Activated naive CD4-positive, alpha-beta T cell (primary cell): ENCODE results near the gene XRN2.

Source experiments
- DNase-seq, 4 experiments: peaks; one replicate each; lab custom pipeline; 2025; lab: John Stamatoyannopoulos, UW

The XRN2 gene

DNA sequence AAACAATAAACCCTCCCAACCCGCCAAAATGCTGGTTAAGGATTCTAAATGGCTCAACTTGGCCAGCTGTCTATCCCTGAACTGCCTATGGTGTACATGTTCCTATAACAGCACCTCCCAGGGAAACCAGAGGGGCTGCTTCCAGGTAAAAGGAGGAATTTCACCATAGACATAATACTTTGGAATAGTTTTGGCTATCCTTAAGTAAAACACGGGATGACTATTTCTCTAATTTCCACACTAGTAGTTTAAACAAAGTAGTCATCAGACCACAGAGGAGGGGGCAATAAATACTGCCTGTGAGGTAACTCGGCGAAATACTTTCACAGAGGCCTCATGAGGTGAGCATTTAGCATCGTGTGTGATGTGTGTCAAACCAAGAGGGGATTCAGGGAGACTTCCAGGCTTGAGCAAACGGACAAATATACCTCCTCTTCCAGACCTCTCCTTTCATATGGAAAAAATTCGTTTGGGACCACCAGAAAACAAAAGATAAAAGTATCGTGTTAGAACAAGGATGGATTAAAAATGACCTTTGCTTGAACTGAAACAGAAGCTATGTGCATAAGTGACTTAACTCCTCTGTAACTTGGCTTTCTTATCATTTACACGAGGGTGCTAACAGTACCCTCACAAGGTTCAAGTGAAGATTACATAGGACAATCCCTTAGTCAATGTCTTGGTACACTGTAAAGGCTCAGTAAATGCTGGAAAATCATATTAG is 1.0 kb upstream of the XRN2 start:
- no peak for DNase-seq

DNA sequence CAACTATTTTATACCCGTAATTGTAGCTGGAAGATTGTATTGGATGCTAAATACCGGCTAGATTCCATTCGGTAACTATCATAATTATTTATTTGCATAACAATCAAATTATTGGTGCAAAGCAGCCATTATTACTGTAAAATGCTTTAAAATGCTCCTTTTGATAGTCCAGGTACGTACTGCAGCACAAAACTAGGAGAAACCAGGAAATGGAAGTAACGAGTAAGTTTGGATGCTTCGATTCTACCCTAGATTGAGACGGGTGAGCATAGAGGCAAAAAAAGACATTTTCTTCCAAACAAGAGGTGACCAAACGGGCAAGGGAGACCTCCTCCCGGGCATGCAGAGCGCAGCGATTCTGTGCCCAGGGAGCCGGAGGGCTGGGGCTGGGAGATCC is 469 bp upstream of the XRN2 start:
- no peak for DNase-seq

DNA sequence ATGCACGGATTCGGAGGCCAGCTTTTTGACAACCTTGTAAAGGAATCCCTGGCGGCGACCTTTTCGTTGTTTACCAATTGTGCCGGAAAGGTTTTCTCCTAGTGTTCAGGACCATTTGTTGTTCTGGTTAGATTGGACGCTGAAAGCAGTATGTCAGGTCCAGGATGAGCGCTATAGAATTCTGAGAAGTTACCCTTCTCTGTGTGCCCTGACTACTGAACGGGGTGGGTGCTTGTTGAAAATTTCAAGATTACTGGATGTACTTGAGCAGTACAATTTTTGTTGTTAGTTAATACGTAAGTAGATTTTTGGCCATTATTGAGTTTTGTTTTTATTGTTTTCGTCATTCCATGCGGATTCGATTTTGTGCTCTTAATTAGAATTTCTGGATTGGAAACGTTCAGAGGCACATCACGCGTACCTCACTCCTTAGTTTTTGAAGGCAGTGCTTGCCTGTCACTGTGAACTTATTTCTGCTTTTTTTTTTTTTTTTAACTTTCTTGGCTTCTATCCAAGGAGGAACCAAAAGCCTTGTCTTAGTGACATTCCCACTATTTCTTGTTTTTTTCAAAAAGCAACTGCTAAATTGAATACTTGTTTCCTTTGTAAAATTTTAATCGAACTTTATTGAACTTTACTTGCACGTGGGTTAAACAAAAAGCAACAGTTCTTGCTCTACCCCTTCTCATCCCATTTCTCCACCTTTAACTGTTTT is 898 bp downstream of the XRN2 start:
- no peak for DNase-seq

DNA sequence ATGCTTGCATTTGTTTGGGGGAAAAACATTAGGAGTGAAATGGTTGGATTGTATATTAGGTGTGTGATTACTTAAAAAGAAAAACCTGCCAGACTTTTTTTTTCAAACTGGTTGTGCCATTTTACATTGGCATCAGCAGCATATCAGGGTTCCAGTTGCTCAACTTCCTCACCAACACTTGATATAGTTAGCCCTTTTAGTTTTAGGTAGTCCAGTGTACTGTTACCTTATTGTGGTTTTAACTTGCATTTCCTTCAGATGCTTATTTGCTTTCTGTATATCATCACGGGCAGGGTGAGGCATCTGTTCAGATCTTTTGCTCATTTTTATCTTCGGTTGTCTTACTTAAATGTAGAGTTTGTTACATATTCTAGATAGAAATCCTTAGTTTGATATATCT is 5.2 kb downstream of the XRN2 start:
- no peak for DNase-seq

DNA sequence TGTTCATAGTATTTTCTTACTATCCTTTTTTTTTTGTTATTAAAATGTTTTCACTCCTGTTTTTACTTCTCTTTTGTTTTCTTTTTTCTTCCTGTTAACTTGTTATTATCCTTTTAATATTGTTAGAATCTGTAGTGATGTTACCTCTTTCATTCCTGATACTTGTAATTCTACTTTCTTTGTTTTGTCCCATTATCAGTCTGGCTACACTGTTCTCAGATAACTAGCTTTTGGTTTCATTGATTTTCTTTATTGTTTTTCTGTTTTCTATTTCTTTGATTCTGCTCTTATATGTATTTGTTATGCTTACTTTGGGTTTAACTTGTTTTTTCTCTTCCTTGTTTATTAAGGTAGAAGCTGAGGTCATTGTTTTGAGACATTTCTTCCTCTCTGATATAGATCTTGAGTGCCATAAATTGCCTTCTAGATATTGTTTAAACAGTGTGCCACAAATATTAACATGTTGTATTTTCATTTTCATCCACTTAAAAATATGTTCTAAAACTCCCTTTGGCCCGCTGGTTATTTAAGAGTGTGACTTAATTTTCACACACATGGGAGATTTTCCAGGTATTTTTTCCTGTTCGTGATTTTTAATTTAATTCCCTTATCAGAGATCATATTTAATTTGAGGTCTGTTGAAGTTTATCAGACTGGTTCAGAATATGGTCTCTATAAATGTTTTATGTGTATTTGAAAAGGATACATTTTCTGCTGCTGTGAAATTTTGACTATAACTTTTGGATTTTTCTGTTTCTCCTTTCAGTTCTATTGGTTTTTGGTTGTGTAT is 6.7 kb downstream of the XRN2 start:
- no peak for DNase-seq

DNA sequence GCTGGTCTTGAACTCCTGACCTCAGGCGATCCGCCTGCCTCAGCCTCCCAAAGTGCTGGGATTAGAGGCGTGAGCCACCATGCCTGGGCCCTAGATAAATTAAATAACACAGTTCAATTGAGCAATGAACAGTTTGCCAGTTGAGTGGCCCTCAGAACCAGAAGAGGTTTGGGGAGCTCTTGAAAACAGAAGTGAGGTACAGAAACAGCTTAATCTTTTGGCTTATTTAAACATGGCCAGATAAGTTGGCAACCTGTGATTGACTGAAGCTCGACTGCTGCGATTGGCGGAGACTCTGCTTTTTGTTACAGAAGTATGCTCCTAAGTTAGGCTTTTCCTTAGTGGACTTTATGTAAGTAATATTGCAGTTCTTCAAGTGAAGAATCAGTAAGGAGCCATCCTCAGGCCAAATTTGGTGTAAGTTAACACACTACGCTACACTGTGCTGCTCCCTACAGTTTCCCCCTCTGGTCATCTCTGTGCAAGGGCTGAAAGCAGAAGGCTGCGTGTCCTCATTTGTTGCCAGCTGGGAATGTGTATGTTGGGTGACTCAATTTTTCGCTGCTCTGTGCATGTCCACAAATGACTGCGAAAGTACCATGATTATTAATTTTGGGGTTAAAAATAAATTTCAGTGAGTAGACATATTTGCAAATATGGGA is 9.8 kb downstream of the XRN2 start:
- DNase-seq, result no peak

DNA sequence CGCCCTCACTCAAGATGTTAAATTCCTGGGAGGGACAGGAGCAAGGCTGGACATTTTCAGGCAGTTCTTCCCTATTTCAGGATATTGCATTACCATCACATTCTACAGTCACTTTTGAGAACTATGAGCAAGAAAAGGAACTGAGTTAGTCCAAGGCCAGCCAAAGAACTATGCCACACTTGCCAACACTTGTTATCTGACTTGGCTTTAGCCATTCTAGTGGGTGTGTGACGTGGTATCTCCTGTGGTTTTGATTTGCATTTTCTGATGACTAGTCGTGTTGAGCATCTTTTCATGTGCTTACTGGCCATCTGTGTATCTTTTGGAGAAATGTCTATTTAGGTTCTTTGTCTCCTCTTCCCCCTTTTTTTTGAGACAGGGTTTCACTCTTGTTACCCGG is 12.0 kb downstream of the XRN2 start:
- DNase-seq, result no peak

DNA sequence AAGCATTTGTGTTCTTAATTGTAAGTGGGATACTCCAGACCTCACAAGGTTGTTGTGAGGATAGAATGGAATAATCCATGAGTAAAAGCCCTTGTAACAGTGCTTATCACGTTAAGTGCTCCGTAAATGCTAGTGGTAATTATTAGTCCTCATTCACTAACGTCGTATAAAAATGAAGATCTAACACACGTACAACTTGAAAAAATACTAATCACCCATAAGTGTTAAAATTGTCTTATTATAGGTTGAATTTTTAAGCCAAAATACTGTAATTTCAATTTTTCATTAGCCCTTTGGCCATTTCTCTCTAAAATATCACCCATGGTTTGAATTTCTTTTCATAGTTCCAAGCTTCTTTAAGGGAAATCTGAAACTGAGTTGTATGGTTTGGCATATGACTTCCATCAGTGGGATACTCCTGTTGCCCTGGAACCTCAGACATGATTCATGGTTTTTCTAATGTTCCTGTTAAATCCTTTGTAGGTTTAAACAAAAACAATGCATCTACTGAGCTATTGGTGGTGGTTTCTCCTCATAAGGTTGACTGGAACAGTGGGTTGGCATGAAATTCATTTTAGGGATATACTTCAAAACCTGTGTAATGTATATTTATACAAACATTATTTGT is 19.1 kb downstream of the XRN2 start:
- DNase-seq, result no peak

DNA sequence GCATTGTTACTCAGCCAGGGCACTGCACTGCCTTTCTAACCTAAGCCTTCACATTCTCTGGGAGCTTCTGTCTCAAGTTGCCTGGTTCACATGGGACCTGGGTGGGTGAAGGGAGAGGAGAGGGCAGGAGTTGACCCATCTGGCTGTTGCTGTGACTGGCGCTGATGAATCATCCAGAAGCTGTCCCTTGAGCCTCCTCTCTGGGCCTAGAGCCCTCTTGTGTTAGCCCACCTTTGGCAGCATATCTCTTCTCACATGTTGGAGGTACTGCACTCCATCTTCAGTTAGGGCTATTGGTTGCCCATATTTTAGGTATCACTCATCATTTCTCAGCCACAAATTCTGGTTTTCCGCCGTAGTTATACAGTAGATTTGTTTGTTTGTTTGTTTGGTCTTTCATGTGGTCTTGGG is 19.8 kb downstream of the XRN2 start:
- no peak for DNase-seq

DNA sequence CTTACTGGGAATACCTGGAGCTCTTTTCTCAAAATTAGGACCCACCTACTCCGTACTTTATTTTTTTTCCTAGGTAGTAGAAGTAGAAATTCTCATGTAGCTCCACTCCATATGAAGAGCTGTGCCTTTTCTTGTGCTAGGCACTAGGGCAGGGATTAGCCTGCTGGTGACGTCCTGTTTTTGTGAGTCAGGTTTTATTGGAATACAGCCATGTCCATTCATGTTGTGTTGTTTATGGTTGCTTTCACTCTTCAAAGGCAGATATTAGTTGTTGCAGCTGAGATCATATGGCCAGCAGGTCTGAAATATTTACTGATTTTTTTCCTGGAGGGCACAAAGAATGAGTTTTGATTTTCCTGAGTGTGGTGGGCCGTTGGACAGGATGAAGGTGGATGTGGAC is 20.5 kb downstream of the XRN2 start:
- DNase-seq, result no peak

DNA sequence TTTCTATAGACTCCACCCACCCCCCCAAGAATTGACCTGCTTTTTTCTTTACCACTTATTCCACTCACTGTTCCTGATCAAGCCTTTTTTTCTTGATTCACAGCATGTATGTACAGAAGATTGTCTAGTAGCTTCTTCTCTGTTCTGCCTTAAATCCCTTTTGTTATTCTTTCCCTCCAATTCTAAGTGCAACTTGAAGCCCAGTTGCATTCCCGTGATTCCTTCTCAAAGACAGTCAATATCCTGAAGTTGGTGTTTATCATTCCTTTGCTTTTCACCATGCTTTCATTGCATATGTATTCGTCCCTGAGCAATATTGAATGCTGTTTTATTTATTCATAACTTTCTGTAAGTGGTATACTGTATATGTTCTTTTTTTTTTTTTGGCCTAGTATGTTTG is 21.0 kb downstream of the XRN2 start:
- no peak for DNase-seq

DNA sequence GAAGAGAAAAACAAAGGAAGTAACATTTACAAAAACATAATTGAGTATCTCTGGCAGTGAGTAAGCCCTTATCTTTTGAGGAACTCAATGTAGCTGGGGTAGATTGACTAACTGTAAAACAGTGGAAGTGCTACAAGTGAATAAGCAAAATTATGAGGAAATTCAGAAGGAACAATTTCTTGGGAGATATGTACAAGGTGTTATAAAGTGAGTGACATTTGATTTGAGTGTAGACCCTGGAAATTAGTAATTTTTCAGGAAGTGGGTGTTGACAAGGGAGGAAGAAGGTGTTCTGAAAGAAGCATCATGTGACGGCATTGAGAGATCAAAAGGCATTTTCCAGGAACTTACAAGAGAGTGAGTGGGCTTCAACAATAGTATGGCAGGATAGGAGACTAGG is 22.2 kb downstream of the XRN2 start:
- DNase-seq, result no peak

DNA sequence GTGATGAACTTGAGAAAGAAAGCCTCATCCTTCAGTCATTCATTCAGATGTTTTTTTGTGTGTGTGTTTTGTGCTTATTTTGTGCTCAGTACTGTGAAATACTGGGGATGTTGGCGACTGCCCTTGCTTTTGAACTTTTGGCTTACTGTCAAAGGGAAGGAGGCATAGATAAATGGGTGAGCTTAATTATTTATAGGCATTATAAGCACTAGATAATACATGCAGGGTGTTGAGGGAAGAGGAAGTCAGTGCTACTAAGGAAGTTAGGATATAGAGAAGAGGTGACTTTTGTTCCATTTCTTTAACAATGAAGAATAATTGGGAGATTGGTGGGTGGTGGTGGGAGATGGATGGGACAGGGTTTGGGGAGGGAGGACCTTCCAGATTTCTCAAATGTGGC is 23.6 kb downstream of the XRN2 start:
- no peak for DNase-seq

DNA sequence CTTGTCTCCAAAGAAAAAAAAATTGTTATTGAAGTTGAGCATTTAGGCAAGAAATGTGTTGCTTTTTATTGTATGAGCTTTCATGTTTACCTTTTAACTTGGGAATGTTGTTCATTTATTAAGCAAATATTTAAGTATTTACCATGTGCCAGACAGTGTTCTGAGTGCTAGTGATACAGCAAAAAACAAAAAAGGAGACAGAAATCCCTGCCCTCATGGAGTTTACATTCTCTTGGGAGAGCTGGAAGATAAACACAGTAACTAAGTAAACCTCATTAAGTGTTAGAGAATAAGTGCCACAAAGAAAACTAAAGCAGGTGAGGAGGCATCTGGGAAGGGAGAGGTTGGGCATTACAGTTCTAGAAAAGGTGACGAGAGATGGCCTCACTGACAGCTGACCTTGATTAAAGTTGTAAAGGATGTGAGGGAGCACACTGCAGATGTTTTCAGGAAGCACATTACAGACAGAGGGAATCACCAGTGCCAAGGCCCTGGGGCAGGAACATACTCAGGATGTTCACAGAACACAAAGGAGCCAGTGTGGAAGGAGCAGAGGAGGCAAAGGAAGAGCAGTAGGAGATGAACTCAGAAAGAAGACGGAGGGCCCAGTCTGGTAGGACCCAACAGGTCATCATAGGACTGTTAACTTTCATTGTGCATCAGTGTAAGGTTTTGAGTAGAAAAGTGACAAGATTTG is 33.5 kb downstream of the XRN2 start:
- DNase-seq, result no peak

DNA sequence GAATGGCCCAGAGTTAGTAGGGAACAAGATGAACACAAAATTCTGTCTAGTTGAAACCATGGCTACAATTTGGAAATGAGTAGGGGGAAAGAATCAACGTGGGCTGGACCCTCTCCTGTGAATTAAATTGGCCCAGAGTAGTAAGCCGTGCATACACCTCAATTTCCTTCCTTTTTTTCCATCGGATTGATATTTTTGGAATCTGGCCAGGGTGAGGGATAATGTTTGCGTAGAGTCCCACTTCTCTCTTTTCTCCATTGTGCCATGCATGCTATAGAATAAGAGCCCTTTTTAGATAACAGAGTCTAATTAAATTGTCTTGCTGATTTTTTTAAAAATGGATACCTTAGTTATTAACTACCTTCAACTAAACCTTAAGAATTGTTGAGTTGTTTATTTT is 35.2 kb downstream of the XRN2 start:
- DNase-seq, result no peak

DNA sequence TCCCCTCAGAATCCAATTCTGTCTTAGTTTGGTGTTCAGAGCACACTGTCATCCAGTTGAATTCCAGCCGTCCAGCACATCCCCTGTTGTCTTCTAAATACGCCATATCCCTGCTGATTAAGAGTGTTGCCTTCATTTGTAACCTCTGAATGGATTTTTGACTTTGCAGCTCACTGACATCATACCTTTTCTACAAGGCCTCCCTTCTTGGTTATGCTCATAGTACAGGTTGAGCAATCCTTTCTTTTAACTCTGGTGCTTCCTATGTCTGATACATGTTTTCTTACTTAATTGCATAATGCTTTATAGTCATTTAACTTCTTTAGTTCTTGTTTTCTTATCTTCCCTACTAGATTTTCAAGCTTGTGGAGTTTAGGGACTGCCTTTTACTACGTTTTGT is 36.4 kb downstream of the XRN2 start:
- DNase-seq, result no peak

DNA sequence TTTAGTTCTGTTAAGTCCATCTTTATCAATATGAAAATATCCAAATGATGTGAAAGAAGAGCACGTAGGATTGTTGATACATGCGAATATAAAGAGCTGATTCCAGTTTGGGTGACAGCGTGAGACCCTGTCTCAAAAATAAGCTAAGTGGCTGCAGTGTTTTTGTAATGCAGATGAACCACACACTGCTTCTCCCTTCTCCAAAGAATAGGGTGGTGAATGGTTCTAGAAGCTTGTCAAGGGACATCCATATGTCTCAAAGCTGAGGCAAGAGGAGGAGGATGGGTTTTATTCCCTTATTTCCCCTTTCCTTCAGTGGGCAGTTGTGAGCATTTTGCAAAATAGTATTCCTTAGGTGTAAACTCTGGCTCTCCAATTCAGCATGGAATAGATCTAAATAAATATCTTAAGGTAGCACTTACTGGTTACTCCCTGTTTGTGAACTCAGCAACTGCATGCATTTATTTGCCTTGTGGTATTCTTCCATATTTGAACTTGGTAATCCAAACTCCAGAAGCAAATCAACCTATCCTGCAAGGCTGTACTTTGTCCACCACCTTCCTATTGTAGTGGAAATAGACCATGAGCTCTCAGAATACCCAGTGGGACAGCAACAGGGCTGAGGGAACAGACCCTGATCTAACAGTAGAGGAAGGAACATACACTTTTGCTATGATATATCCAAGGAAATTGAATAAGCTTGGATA is 38.0 kb downstream of the XRN2 start:
- DNase-seq, result no peak

DNA sequence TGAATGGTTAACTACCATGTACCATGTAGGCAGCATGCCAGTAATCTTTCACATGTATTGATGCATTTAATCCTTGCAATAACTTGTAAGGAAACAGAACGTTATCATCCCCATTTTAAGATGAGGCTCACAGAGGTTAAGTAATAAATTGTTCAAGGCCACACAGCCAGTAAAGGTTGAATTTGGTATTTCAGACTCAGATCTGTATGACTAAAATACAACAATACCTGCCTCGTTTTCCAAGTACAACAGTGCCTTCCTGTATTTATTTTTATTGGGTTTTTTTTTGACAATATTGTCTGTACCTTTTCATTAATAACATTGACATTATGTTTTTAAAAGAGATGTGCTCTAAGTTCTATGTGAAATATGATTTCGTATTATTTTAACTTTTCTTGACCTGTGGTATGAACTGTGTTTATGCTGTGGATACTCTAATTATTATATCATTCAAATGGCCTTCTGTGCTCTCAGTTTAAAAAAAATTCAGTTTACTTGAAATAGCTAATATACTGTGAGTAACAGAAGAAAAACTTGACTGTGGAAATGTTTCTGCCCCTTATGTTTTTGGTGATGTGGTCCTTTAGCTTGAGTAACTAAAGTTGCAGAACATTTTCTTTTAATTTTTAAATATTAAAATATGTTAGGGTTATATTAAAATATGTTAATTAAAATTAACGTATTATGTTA is 39.7 kb downstream of the XRN2 start:
- DNase-seq, result no peak

DNA sequence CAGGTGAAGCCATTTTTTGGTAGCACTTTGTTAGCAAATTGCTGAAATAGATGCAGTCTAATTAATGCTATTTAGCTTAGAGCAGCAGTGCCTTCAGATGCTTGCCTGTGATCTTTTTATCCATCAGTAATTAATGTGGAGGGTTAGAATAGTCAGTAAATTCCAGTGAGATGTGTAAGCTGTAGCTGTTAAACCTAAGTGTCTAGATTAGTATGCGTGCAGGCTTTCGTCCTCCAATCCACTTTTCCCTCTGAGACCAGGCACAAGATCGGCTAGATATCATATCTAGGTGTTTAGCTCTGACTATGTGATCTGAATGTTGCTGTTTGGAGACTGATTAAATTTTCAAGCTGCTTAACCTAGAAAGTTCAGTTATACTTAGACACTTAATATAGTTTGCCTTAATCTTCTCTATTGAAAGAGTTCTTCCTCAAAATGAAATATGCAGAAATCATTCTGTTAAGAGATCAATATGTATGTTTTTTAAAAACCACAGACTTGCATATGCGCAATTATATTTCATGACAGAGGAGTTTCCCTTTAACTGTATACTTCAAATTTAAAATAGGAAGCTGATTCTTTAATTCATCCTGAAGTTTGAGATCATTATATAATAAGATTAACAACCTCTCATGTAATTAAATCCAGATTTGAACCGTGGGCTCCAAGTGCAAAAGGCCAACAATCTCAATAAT is 41.2 kb downstream of the XRN2 start:
- no peak for DNase-seq

DNA sequence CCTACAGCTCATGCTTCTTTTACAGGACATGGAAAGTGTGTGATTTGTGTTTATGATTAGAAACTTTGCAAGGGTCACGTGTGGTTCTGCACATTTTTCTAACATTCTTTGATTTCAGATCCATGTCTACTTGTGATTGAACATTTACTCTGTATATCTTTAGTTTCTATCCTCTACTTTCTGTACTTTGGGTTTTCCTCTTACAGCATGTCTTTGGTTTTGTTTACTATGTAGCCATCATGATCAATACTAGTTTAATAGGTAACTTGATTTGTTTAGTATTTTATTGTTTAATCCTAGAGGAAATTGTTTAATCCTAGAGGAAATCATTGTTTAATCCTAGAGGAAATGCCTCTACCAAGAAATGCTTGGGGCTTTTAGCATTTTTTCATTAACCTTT is 41.8 kb downstream of the XRN2 start:
- DNase-seq, result no peak
